Uterus (tissue), 2 donors: ENCODE results near the gene GPR6.

Experiments used
- CTCF ChIP-seq, 4 experiments: fragments of 200-600 bp in 2 of 4; fragments of 450-650 bp in 2 of 4; sonication (generic) in 2 of 4; IDR thresholded peaks; one replicate each; pipeline ENCODE4 v1.5.1; 2016 to 2019; ENCODE audit warnings: antibody characterized with exemption in 4 of 4, mild to moderate bottlenecking in 2 of 4, moderate library complexity in 1 of 4
- POLR2A ChIP-seq, 2 donors: fragments of 450-650 bp; IDR thresholded peaks; one replicate each; pipeline ENCODE4 v1.6.1; 2016; ENCODE audit warnings: antibody characterized with exemption in 2 of 2, mild to moderate bottlenecking in 1 of 2, moderate library complexity in 1 of 2

GRCh38 chr6:110018486-110018885 is 40.4 kb downstream of the GPR6 start:
- no peak for TF ChIP-seq POLR2A (IDR thresholded peaks at IDR 0.05)
- no peak for TF ChIP-seq CTCF (IDR thresholded peaks at IDR 0.05)
